Smooth muscle cell of the pulmonary artery (primary cell): ENCODE results near the gene LSM8. TPM values are rescaled to one million over a fixed set of nuclear protein-coding genes. Genes with fewer than 3 reads are reported as not detected.

ENCODE experiments used
- total RNA-seq: library from RNA; depleted of rRNA; stranded (reverse); fragments of >200 nt; gene quantifications from 2 replicates; pipeline ENCODE4 v1.2.3, GENCODE V29; 2014

The LSM8 gene
- 18.6 and 21.5 TPM in 2 replicates for total RNA-seq

DNA sequence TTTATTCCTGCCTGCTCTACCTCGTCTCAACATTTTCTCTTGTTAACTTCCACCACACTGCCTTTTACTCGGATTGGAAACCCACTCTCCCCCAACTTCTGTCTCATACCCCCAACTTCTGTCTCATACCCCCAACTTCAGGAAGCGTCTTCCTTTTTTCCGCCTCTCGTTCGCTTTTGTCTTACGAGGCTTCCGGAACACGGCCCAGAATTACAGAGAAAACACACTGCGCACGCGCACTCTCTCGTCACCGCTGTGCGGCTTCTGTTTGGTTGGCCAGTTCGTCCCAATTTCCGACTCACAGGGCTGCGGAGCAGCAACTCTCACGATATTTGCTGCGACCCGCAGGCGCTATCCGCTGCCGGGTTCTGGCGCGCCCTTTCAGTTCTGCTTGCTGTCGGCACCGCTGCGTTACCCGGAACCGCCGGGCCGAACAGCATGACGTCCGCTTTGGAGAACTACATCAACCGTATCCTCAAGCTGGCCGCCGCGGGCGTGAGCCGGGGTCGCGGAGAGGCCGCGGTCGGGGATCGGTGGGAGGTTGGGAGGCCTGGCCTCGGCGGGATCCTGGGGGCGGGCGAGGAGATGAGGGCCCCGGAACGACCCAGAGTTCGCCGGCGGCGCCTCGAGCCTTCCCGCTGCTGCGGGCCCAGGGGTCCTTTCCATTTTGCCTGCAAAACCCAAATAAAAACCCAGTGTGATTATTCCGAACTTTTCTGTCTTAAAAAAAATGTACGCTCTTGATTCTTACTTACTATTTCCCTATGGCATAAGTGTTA is at the start of gene LSM8:
TSS of gene LSM8 (plus strand) at position 379 of the 779 bp plus-strand sequence. CDS start at position 439, 60 bp downstream.

DNA sequence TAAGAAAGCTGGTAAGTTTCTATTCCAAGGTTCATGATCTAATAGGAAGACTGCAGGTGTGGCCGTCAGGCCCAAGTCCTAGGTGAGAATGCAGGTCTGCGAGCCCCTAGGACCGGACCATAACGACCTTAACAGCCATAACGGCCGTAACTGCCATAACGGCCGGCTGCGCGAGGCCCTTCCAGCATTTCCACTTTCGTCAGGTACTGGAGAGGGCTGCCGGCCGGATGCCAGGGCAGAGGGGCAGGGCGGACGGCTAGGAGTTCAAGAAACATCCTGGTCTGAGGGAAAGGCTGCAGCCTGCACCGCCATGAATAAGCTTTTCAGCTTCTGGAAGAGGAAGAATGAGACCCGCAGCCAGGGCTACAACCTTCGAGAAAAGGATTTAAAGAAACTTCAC is 40.6 kb downstream of the LSM8 start, which contains the start of gene ANKRD7:
TSS of gene ANKRD7 (plus strand) at position 184 of the 400 bp plus-strand sequence. CDS start at position 311, 127 bp downstream.

Other genes starting within 250 kb of the LSM8 start
- gene ANKRD7, start 40.5 kb downstream of the LSM8 start, total RNA-seq, result 0.20 and 0.33 TPM in 2 replicates